GM10266 (cell line): ENCODE data around the gene NT5DC1.

ENCODE experiments used
- DNase-seq: peaks from one replicate; pipeline ENCODE4 v3.0.0; 2012; ENCODE audit errors: extremely low spot score
- CTCF ChIP-seq: IDR thresholded peaks from 2 replicates; pipeline ENCODE4 v1.5.1; 2012; ENCODE audit warnings: mild to moderate bottlenecking, low read depth; ENCODE audit not compliant: control insufficient read depth, insufficient read depth; ENCODE audit errors: missing control alignments

NT5DC1 gene

GRCh38 chr6:116062496-116062895 lies 38.2 kb upstream of the NT5DC1 start:
- no peak for TF ChIP-seq CTCF
- DNase-seq = no peak

GRCh38 chr6:116064666-116065065 lies 36.0 kb upstream of the NT5DC1 start:
- no peak for TF ChIP-seq CTCF
- no peak for DNase-seq

GRCh38 chr6:116066789-116067188 lies 33.9 kb upstream of the NT5DC1 start:
- TF ChIP-seq CTCF = no peak
- no peak for DNase-seq

GRCh38 chr6:116070101-116070500 lies 30.6 kb upstream of the NT5DC1 start:
- TF ChIP-seq CTCF = no peak
- DNase-seq = no peak

GRCh38 chr6:116070616-116071389 lies 29.9 kb upstream of the NT5DC1 start:
- DNase-seq = no peak
- no peak for TF ChIP-seq CTCF

- TF ChIP-seq CTCF = no peak
- no peak for DNase-seq
Observed at GRCh38 chr6:116072368-116072767, 28.3 kb upstream of the NT5DC1 start.

- no peak for TF ChIP-seq CTCF
- no peak for DNase-seq
Observed at GRCh38 chr6:116073765-116074440, 26.8 kb upstream of the NT5DC1 start.
